ENCODE results near the gene PITPNM3. TPM values are rescaled to one million over a fixed set of nuclear protein-coding genes. Genes with fewer than 3 reads are reported as not detected.

Gene PITPNM3
- total and polyA plus RNA-seq, 2 donors (not counting 1 experiment from before 2014, with no cell fraction given) = 0.99 to 1.1 TPM

GRCh38 chr17:6576038-6576785 is 19.9 kb upstream of the PITPNM3 start:
- Histone ChIP-seq H3K9ac (ENCODE audit: insufficient read depth, low read length) (no peak overlapping the region), H3K27ac (ENCODE audit: insufficient read depth, low read length) (no peak overlapping the region), H3K9me3 (ENCODE audit: control insufficient read depth, insufficient read depth, low read depth, low read length) (no peaks in the 10 kb centered on the region), H3K36me3 (ENCODE audit: control insufficient read depth, insufficient read depth, low read length) (no peaks in the 10 kb centered on the region), H3K79me2 (ENCODE audit: control insufficient read depth, insufficient read depth, low read length) (no peaks in the 10 kb centered on the region), H3K4me3 (replicated peaks in 1 of 4; ENCODE audit: control extremely low read depth in 1 of 4, insufficient read depth in 1 of 4, low read depth in 3 of 4, low read length in 4 of 4) (no peak overlapping the region), H2AFZ (ENCODE audit: low read length) (no peak overlapping the region), H3K27me3 (ENCODE audit: control insufficient read depth, insufficient read depth, low read length) (no peaks in the 10 kb centered on the region), H4K20me1 (ENCODE audit: control insufficient read depth, extremely low read depth, insufficient read depth, low read length) (no peaks in the 10 kb centered on the region), H3K4me1 (ENCODE audit: control insufficient read depth, extremely low read depth, insufficient read depth, low read length) (peaks cover 13% of the 10 kb centered on the region), H3K4me2 (ENCODE audit: extremely low read depth, insufficient read depth, low read length) (no peak overlapping the region)
- no peak for DNase-seq (ENCODE audit: low read depth in 2 of 2)
- TF ChIP-seq EZH2 (IDR thresholded peaks at IDR 0.05; ENCODE audit: low read length, missing control alignments) (no peak), CTCF (conservative IDR thresholded peaks at IDR 0.05 in 1 of 2, IDR thresholded peaks at IDR 0.05 in 1 of 2; ENCODE audit: low read depth in 1 of 2, low read length in 2 of 2) (no peak)

- TF ChIP-seq EZH2 (IDR thresholded peaks at IDR 0.05; ENCODE audit: low read length, missing control alignments) (no peak), CTCF (conservative IDR thresholded peaks at IDR 0.05 in 1 of 2, IDR thresholded peaks at IDR 0.05 in 1 of 2; ENCODE audit: low read depth in 1 of 2, low read length in 2 of 2) (no peak)
- Histone ChIP-seq H3K4me1 (ENCODE audit: control insufficient read depth, extremely low read depth, insufficient read depth, low read length) (peaks cover 13% of the 10 kb centered on the region), H3K27me3 (ENCODE audit: control insufficient read depth, insufficient read depth, low read length) (no peaks in the 10 kb centered on the region), H3K79me2 (ENCODE audit: control insufficient read depth, insufficient read depth, low read length) (no peaks in the 10 kb centered on the region), H2AFZ (ENCODE audit: low read length) (no peak overlapping the region), H3K4me2 (ENCODE audit: extremely low read depth, insufficient read depth, low read length) (peak overlapping the region; percentile 48), H3K9ac (ENCODE audit: insufficient read depth, low read length) (no peak overlapping the region), H3K27ac (ENCODE audit: insufficient read depth, low read length) (peak overlapping the region; percentile 56), H3K4me3 (replicated peaks in 1 of 4; ENCODE audit: control extremely low read depth in 1 of 4, insufficient read depth in 1 of 4, low read depth in 3 of 4, low read length in 4 of 4) (no peak overlapping the region), H3K9me3 (ENCODE audit: control insufficient read depth, insufficient read depth, low read depth, low read length) (no peaks in the 10 kb centered on the region), H4K20me1 (ENCODE audit: control insufficient read depth, extremely low read depth, insufficient read depth, low read length) (no peaks in the 10 kb centered on the region), H3K36me3 (ENCODE audit: control insufficient read depth, insufficient read depth, low read length) (no peaks in the 10 kb centered on the region)
- no peak for DNase-seq (ENCODE audit: low read depth in 2 of 2)
These were observed 19.2 kb upstream of the PITPNM3 start for GRCh38 chr17:6575596-6575988.

GRCh38 chr17:6574687-6575595 is 18.6 kb upstream of the PITPNM3 start:
- Histone ChIP-seq H3K4me1 (ENCODE audit: control insufficient read depth, extremely low read depth, insufficient read depth, low read length) (peaks cover 13% of the 10 kb centered on the region), H3K36me3 (ENCODE audit: control insufficient read depth, insufficient read depth, low read length) (no peaks in the 10 kb centered on the region), H2AFZ (ENCODE audit: low read length) (no peak overlapping the region), H3K79me2 (ENCODE audit: control insufficient read depth, insufficient read depth, low read length) (no peaks in the 10 kb centered on the region), H3K9me3 (ENCODE audit: control insufficient read depth, insufficient read depth, low read depth, low read length) (no peaks in the 10 kb centered on the region), H4K20me1 (ENCODE audit: control insufficient read depth, extremely low read depth, insufficient read depth, low read length) (no peaks in the 10 kb centered on the region), H3K27me3 (ENCODE audit: control insufficient read depth, insufficient read depth, low read length) (no peaks in the 10 kb centered on the region), H3K27ac (ENCODE audit: insufficient read depth, low read length) (peak overlapping the region; percentile 56), H3K4me2 (ENCODE audit: extremely low read depth, insufficient read depth, low read length) (peak overlapping the region; percentile 48), H3K9ac (ENCODE audit: insufficient read depth, low read length) (no peak overlapping the region), H3K4me3 (replicated peaks in 1 of 4; ENCODE audit: control extremely low read depth in 1 of 4, insufficient read depth in 1 of 4, low read depth in 3 of 4, low read length in 4 of 4) (no peak overlapping the region)
- TF ChIP-seq EZH2 (IDR thresholded peaks at IDR 0.05; ENCODE audit: low read length, missing control alignments) = no peak
- peak; percentile 35 to 79 for DNase-seq (ENCODE audit: low read depth in 2 of 2)

All from fibroblast of lung (primary cell).